SK-N-SH (cell line): Measurements from ENCODE around the gene ATOSB. TPM values are rescaled to one million over a fixed set of nuclear protein-coding genes. Genes with fewer than 3 reads are reported as not detected.

Experiments
- CTCF ChIA-PET: fragments of 300-600, 350-600 bp; formaldehyde crosslinking; extraction: SDS; loops from one replicate; lab custom pipeline; 2021; lab: Yijun Ruan, JAX
- POLR2A ChIA-PET: fragments of 350-600 bp; sonication (Branson Sonifier 250); formaldehyde crosslinking; extraction: SDS; loops from one replicate; lab custom pipeline; 2020; ENCODE audit warnings: antibody characterized with exemption, inconsistent platforms; lab: Yijun Ruan, JAX
- DNase-seq: peaks from one replicate; pipeline ENCODE4 v3.0.0; 2012
- H2AFZ ChIP-seq: fragments of 200-600 bp; sonication (generic); 2 replicates; pipeline ENCODE4 v1.8.1; 2016; ENCODE audit warnings: antibody characterized with exemption, mild to moderate bottlenecking, low read depth
- H3F3A ChIP-seq: fragments of 200-600 bp; sonication (generic); replicated peaks from 2 replicates; pipeline ENCODE3; 2016; ENCODE audit warnings: antibody characterized with exemption, mild to moderate bottlenecking; ENCODE audit not compliant: insufficient read depth
- H3K27ac ChIP-seq, 2 experiments: fragments of 200-500 bp in 1 of 2; fragments of 200-600 bp in 1 of 2; sonication (Bioruptor generic) in 1 of 2; sonication (generic), shearing (Covaris generic) in 1 of 2; 2 replicates each; pipeline versions ENCODE4 v1.5.1 to v1.6.1; 2014 to 2016; ENCODE audit warnings: low read depth in 2 of 2, inconsistent platforms in 1 of 2, low read length in 1 of 2, mild to moderate bottlenecking in 1 of 2, mixed read lengths in 1 of 2
- H3K27me3 ChIP-seq: fragments of 200-600 bp; sonication (generic), shearing (Covaris generic); 2 replicates; pipeline ENCODE4 v1.6.1; 2016; ENCODE audit warnings: mixed run types; ENCODE audit not compliant: insufficient read depth
- H3K36me3 ChIP-seq, 2 experiments: fragments of 200-500 bp in 1 of 2; fragments of 200-600 bp in 1 of 2; sonication (Bioruptor generic) in 1 of 2; sonication (generic) in 1 of 2; replicated peaks in 1 of 2; 2 replicates each; pipeline versions ENCODE3 to v1.5.1; 2014 to 2016; ENCODE audit warnings: low read length in 1 of 2, mild to moderate bottlenecking in 1 of 2; ENCODE audit not compliant: insufficient read depth in 2 of 2, control insufficient read depth in 1 of 2
- H3K4me1 ChIP-seq, 2 experiments: fragments of 200-500 bp in 1 of 2; fragments of 200-600 bp in 1 of 2; sonication (Bioruptor generic) in 1 of 2; sonication (generic), shearing (Covaris generic) in 1 of 2; 2 replicates each; pipeline versions ENCODE4 v1.5.1 to v1.6.1; 2014 to 2016; ENCODE audit warnings: low read depth in 1 of 2, low read length in 1 of 2, mixed run types in 1 of 2; ENCODE audit not compliant: insufficient read depth in 2 of 2, control insufficient read depth in 1 of 2
- H3K4me2 ChIP-seq: fragments of 200-600 bp; sonication (generic), shearing (Covaris generic); 2 replicates; pipeline ENCODE4 v1.6.1; 2017; ENCODE audit warnings: mixed run types
- H3K4me3 ChIP-seq, 2 experiments: fragments of 200-500 bp in 1 of 2; fragments of 200-600 bp in 1 of 2; sonication (Bioruptor generic) in 1 of 2; sonication (generic), shearing (Covaris generic) in 1 of 2; 2 replicates each; pipeline versions ENCODE4 v1.5.1 to v1.8.1; 2014 to 2016; ENCODE audit warnings: low read depth in 2 of 2, inconsistent platforms in 1 of 2, low read length in 1 of 2, mild to moderate bottlenecking in 1 of 2, mixed read lengths in 1 of 2, moderate library complexity in 1 of 2
- H3K79me2 ChIP-seq: fragments of 200-600 bp; sonication (generic); 2 replicates; pipeline ENCODE4 v1.8.1; 2017; ENCODE audit warnings: mild to moderate bottlenecking; ENCODE audit not compliant: insufficient read depth
- H3K9ac ChIP-seq: fragments of 200-600 bp; sonication (generic); 2 replicates; pipeline ENCODE4 v1.6.1; 2017; ENCODE audit warnings: mixed run types
- H3K9me2 ChIP-seq: fragments of 200-600 bp; sonication (generic); 2 replicates; pipeline ENCODE4 v1.6.1; 2017; ENCODE audit warnings: mixed run types
- H3K9me3 ChIP-seq: fragments of 200-600 bp; sonication (generic); 2 replicates; pipeline ENCODE4 v1.6.1; 2017; ENCODE audit warnings: mixed run types, mild to moderate bottlenecking, moderate library complexity
- H4K20me1 ChIP-seq: fragments of 200-600 bp; sonication (generic); 2 replicates; pipeline ENCODE4 v1.6.1; 2017; ENCODE audit warnings: mild to moderate bottlenecking, mixed run types; ENCODE audit not compliant: insufficient read depth
- EP300 ChIP-seq, 2 experiments: IDR thresholded peaks; 2 replicates each; pipeline versions ENCODE4 v1.4.0 to v1.6.1; 2012; ENCODE audit warnings: borderline replicate concordance in 1 of 2, low read depth in 1 of 2, low read length in 1 of 2
- EZH2phosphoT487 ChIP-seq: fragments of 200-600 bp; sonication (generic); IDR thresholded peaks from 2 replicates; pipeline ENCODE4 v1.6.1; 2017; ENCODE audit warnings: low read depth, mixed run types, mild to moderate bottlenecking, antibody characterized with exemption, moderate library complexity, borderline replicate concordance
- JUND ChIP-seq: IDR thresholded peaks from 2 replicates; pipeline ENCODE4 v1.4.0; 2012
- MXI1 ChIP-seq: IDR thresholded peaks from 2 replicates; pipeline ENCODE4 v1.6.1; 2012; ENCODE audit warnings: mild to moderate bottlenecking, low read depth, low read length, improper control_type of control experiment
- RCOR1 ChIP-seq: fragments of 150-350 bp; IDR thresholded peaks from 2 replicates; pipeline ENCODE4 v1.6.1; 2017; ENCODE audit warnings: antibody characterized with exemption, low read length
- SMC3 ChIP-seq: IDR thresholded peaks from 2 replicates; pipeline ENCODE4 v1.6.1; 2012; ENCODE audit warnings: low read depth, low read length, improper control_type of control experiment
- TAF1 ChIP-seq: IDR thresholded peaks from 2 replicates; pipeline ENCODE4 v1.6.1; 2012; ENCODE audit warnings: low read depth, mild to moderate bottlenecking, low read length, moderate library complexity, borderline replicate concordance
- TCF12 ChIP-seq: IDR thresholded peaks from 2 replicates; pipeline ENCODE4 v1.4.0; 2012
- TEAD4 ChIP-seq: IDR thresholded peaks from 2 replicates; pipeline ENCODE4 v1.4.0; 2012; ENCODE audit warnings: mild to moderate bottlenecking, borderline replicate concordance; ENCODE audit not compliant: insufficient read depth
- YY1 ChIP-seq: IDR thresholded peaks from 2 replicates; pipeline ENCODE4 v1.4.0; 2012; ENCODE audit warnings: low read depth, mild to moderate bottlenecking
- WGBS: methylation state at CpG from one replicate; pipeline ENCODE4 v1.1.6; 2017; ENCODE audit warnings: low lambda C conversion rate; 5-methylcytosine and 5-hydroxymethylcytosine counted together
- polyA plus RNA-seq, 3 experiments: library from polyadenylated mRNA; depleted of rRNA; stranded (reverse); fragments of >200 nt; gene quantifications; 2 replicates each; pipeline ENCODE4 v1.2.3, GENCODE V29; 2012
- TF ChIP-seq, protein P1 (sequence below): IDR thresholded peaks from 2 replicates; pipeline ENCODE4 v1.4.0; 2012; ENCODE audit warnings: low read depth, borderline replicate concordance
- TF ChIP-seq, protein P2 (sequence below): fragments of 150-350 bp; IDR thresholded peaks from 2 replicates; pipeline ENCODE4 v1.6.1; 2017; ENCODE audit warnings: antibody characterized with exemption, low read length, low read depth, borderline replicate concordance
- TF ChIP-seq, protein P3 (sequence below): fragments of 200-600 bp; sonication (generic); IDR thresholded peaks from 2 replicates; pipeline ENCODE4 v1.6.1; 2017; ENCODE audit warnings: antibody characterized with exemption, mild to moderate bottlenecking, moderate library complexity

ATOSB gene
- polyA plus RNA-seq, 1 of the 3 experiments (the other 2 are of a cell fraction): 42.6 TPM

DNA sequence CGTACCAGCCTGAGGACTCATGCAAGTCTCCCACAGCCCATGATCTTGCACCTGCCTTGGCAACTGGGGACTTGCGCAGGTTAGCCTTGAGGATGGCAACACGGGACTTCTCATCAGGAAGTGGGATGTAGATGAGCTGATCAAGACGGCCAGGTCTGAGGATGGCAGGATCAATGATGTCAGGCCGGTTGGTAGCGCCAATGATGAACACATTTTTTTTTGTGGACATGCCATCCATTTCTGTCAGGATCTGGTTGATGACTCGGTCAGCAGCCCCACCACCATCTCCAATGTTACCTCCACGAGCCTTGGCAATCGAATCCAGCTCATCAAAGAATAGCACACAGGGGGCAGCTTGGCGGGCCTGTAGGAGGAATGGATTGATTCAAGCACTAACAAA, 56.2 kb downstream of the ATOSB start:
- no peaks in the 10 kb centered on the region for H3K9me3 ChIP-seq
- peaks cover 96 to 97% of the 10 kb centered on the region in 2 experiments for H3K36me3 ChIP-seq
- CTCF ChIA-PET: interaction anchor here (0.6 to 3.4 kb wide), 4 partner anchors 8 to 160 kb away, joined by 3 to 20 read pairs (median 6); partner anchors contain the start of gene PIGO
- H3K4me2 ChIP-seq: no peak overlapping the region
- H3K27me3 ChIP-seq: no peaks in the 10 kb centered on the region
- no peaks in the 10 kb centered on the region for H3K4me1 ChIP-seq
- H4K20me1 ChIP-seq: peaks cover 15% of the 10 kb centered on the region; the same call in 1 of the 2 replicates
- WGBS: 96% methylated on average over 10 of the region's 10 CpGs
- peaks cover 27% of the 10 kb centered on the region; the same call in 1 of the 2 replicates for H3K79me2 ChIP-seq
- POLR2A ChIA-PET: interaction anchor here (1.4 kb wide), 1 partner anchor 13 kb away, joined by 3 read pairs; the partner anchor contains the start of gene VCP
- no peak overlapping the region for H3K4me3 ChIP-seq
- peaks cover 39% of the 10 kb centered on the region for H3F3A ChIP-seq
- DNase-seq: no peak
- H3K27ac ChIP-seq: no peak overlapping the region
- no peak overlapping the region for H2AFZ ChIP-seq
- H3K9me2 ChIP-seq: no peaks in the 10 kb centered on the region
- TF ChIP-seq TCF12 (no peak), SMC3 (no peak), EZH2phosphoT487 (no peak), MXI1 (no peak), TEAD4 (no peak)
- TF ChIP-seq, protein P1, sequence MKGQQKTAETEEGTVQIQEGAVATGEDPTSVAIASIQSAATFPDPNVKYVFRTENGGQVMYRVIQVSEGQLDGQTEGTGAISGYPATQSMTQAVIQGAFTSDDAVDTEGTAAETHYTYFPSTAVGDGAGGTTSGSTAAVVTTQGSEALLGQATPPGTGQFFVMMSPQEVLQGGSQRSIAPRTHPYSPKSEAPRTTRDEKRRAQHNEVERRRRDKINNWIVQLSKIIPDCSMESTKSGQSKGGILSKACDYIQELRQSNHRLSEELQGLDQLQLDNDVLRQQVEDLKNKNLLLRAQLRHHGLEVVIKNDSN: no peak
- TF ChIP-seq, protein P2, sequence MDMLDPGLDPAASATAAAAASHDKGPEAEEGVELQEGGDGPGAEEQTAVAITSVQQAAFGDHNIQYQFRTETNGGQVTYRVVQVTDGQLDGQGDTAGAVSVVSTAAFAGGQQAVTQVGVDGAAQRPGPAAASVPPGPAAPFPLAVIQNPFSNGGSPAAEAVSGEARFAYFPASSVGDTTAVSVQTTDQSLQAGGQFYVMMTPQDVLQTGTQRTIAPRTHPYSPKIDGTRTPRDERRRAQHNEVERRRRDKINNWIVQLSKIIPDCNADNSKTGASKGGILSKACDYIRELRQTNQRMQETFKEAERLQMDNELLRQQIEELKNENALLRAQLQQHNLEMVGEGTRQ: no peak
- H3K9ac ChIP-seq: no peak overlapping the region

DNA sequence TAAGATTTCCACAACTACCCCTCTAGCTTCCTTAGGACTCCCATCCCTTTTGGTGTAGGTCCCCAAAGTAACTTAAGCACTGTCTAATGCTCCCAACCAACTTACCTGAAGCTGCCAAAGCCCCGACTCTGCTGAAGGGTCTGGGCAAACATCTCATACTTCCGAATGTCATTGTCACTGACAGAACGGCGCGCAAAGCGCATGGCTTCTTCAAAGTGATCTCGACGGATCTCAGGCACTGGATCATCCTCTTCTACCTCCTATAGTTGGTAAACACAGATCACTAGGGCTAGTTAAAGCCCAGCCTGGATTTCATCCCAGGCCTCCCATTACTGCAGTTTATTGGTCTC, 58.4 kb downstream of the ATOSB start:
- TF ChIP-seq TAF1: no peak
- TF ChIP-seq, protein P3, sequence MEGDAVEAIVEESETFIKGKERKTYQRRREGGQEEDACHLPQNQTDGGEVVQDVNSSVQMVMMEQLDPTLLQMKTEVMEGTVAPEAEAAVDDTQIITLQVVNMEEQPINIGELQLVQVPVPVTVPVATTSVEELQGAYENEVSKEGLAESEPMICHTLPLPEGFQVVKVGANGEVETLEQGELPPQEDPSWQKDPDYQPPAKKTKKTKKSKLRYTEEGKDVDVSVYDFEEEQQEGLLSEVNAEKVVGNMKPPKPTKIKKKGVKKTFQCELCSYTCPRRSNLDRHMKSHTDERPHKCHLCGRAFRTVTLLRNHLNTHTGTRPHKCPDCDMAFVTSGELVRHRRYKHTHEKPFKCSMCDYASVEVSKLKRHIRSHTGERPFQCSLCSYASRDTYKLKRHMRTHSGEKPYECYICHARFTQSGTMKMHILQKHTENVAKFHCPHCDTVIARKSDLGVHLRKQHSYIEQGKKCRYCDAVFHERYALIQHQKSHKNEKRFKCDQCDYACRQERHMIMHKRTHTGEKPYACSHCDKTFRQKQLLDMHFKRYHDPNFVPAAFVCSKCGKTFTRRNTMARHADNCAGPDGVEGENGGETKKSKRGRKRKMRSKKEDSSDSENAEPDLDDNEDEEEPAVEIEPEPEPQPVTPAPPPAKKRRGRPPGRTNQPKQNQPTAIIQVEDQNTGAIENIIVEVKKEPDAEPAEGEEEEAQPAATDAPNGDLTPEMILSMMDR: no peak
- TF ChIP-seq JUND: no peak
- no peak for TF ChIP-seq TCF12
- no peak for TF ChIP-seq RCOR1
- TF ChIP-seq EP300 (IDR thresholded peaks at IDR 0.05; ENCODE audit: borderline replicate concordance in 1 of 2, low read depth in 1 of 2, low read length in 1 of 2): no peak
- no peak for TF ChIP-seq YY1
- Histone ChIP-seq H3F3A (peaks cover 47% of the 10 kb centered on the region), H3K79me2 (peaks cover 16% of the 10 kb centered on the region; the same call in 1 of the 2 replicates), H3K27me3 (no peaks in the 10 kb centered on the region), H3K9me2 (no peaks in the 10 kb centered on the region), H2AFZ (no peak overlapping the region), H3K36me3 (peaks cover 75 to 96% of the 10 kb centered on the region in 2 experiments), H3K4me3 (no peak overlapping the region), H3K27ac (no peak overlapping the region), H3K4me2 (no peak overlapping the region), H4K20me1 (peaks cover 12% of the 10 kb centered on the region; the same call in 1 of the 2 replicates), H3K4me1 (no peaks in the 10 kb centered on the region), H3K9ac (no peak overlapping the region), H3K9me3 (no peaks in the 10 kb centered on the region)
- WGBS: 97% methylated on average over 8 of the region's 8 CpGs
- ChIA-PET POLR2A (no interaction called here), CTCF (interaction anchor here (1.0 to 3.6 kb wide), 3 partner anchors 8 to 158 kb away, joined by 3 to 14 read pairs (median 3); partner anchors contain the start of gene FANCG)
- DNase-seq: no peak
